Endodermal cell (in vitro differentiated cells): ENCODE results near the gene SLC12A5. TPM values are rescaled to one million over a fixed set of nuclear protein-coding genes. Genes with fewer than 3 reads are reported as not detected.

Experiments
- DNase-seq: peaks from one replicate; pipeline ENCODE4 v3.0.0-alpha.2; 2017
- H3K27ac ChIP-seq: 2 replicates; pipeline ENCODE4 v1.5.1; 2013; ENCODE audit warnings: mild to moderate bottlenecking, low read depth, low read length, moderate library complexity
- H3K27me3 ChIP-seq: 2 replicates; pipeline ENCODE4 v1.6.1; 2013; ENCODE audit warnings: mild to moderate bottlenecking, low read length, moderate library complexity; ENCODE audit not compliant: insufficient read depth, control insufficient read depth, poor library complexity, severe bottlenecking
- H3K36me3 ChIP-seq: 2 replicates; pipeline ENCODE4 v1.7.0; 2013; ENCODE audit warnings: mild to moderate bottlenecking, low read length, moderate library complexity; ENCODE audit not compliant: control insufficient read depth, insufficient read depth
- H3K4me1 ChIP-seq: one replicate; pipeline ENCODE4 v1.7.0; 2013; ENCODE audit warnings: low read length; ENCODE audit not compliant: control insufficient read depth, insufficient read depth
- H3K4me3 ChIP-seq: 2 replicates; pipeline ENCODE4 v1.5.1; 2013; ENCODE audit warnings: mild to moderate bottlenecking, low read length, moderate library complexity
- H3K9ac ChIP-seq: 2 replicates; pipeline ENCODE4 v1.6.1; 2013; ENCODE audit warnings: mild to moderate bottlenecking, low read length, moderate library complexity; ENCODE audit not compliant: poor library complexity, severe bottlenecking; ENCODE audit errors: extremely low read depth
- H3K9me3 ChIP-seq: 2 replicates; pipeline ENCODE4 v1.6.1; 2013; ENCODE audit warnings: mild to moderate bottlenecking, low read length, moderate library complexity; ENCODE audit not compliant: control insufficient read depth
- H3K27ac Mint-ChIP-seq: 2 replicates; pipeline ENCODE4 v1.8.0; 2020; ENCODE audit warnings: mixed read lengths
- H3K27me3 Mint-ChIP-seq: 2 replicates; pipeline ENCODE4 v1.8.0; 2021; ENCODE audit warnings: mild to moderate bottlenecking, mixed read lengths; ENCODE audit not compliant: insufficient read depth
- H3K36me3 Mint-ChIP-seq: 2 replicates; pipeline ENCODE4 v1.8.0; 2020; ENCODE audit warnings: low read depth, mixed read lengths
- H3K4me1 Mint-ChIP-seq: 2 replicates; pipeline ENCODE4 v1.8.0; 2020; ENCODE audit warnings: mixed read lengths
- H3K4me3 Mint-ChIP-seq: 2 replicates; pipeline ENCODE4 v1.8.0; 2020; ENCODE audit warnings: mild to moderate bottlenecking, moderate library complexity, mixed read lengths
- H3K9me3 Mint-ChIP-seq: 2 replicates; pipeline ENCODE4 v1.8.0; 2020; ENCODE audit warnings: mild to moderate bottlenecking, mixed read lengths
- WGBS, 2 experiments: methylation state at CpG; one replicate each; pipeline versions ENCODE4 v1.1.5 to v1.1.7; 2013; ENCODE audit warnings: missing lambda C conversion rate in 2 of 2, mixed read lengths in 1 of 2; ENCODE audit not compliant: insufficient coverage in 1 of 2, insufficient read length in 1 of 2; 5-methylcytosine and 5-hydroxymethylcytosine counted together
- total RNA-seq, 2 donors: library from RNA; stranded (reverse); fragmentation: NEBNext Ultra II Directional in 1 of 2; extraction: Animal tissue kit (Norgen Biotek cat#: 25700) in 1 of 2; gene quantifications; 2 replicates in 1 of 2; 3 replicates in 1 of 2; pipeline ENCODE4 v1.2.1, GENCODE V29; 2021
- TF ChIP-seq, protein P1 (sequence below): fragments of 200-600 bp; sonication (generic); conservative IDR thresholded peaks from 2 replicates; pipeline ENCODE4 v1.5.0; 2021; ENCODE audit warnings: antibody characterized with exemption, mild to moderate bottlenecking

Gene SLC12A5
- total RNA-seq, 2 donors from 2014 or later = 5.7 to 10.2 TPM

DNA sequence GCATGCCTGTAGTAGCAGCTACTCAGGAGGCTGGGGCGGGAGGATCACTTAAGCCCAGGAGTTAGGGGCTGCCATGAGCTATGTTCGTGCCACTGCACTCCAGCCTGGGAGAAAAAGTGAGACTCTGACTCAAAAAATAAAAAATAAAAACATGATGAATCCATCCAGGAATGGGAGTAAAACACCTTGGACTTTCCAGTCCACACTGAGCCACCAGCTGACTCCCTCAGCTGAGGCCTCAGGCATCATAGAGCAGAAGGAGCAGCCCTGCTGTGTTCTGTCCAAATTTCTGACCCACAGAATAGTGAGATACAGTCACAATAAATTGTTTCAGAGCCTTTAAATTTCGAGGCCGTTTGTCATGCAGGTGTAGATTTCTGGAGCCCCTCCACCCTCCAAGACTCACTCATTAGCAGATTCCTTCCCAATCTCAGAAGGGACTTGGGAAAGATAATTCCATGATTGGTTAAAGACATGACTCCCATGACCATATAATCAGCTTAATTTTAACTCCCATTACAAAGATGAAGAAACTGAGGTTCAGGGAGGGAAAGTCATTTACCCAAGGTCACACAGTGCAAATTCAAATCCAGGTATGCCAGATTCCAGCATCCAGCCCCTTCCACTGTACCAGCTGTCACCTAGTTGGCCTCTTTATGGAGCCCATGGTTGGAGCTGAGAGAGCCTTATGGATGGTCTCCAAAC lies 29.3 kb upstream of the SLC12A5 start:
- peaks cover 22% of the 10 kb centered on the region for H3K4me1 Mint-ChIP-seq
- Histone ChIP-seq H3K9me3 (no peaks in the 10 kb centered on the region), H3K27me3 (no peaks in the 10 kb centered on the region), H3K9ac (no peak overlapping the region), H3K27ac (no peak overlapping the region), H3K4me1 (peaks cover 4% of the 10 kb centered on the region), H3K4me3 (no peak overlapping the region), H3K36me3 (no peaks in the 10 kb centered on the region)
- WGBS, 2 experiments = 90 to 97% methylated on average over 4 of the region's 4 CpGs
- no peak for DNase-seq
- no peaks in the 10 kb centered on the region for H3K36me3 Mint-ChIP-seq
- H3K27me3 Mint-ChIP-seq = no peaks in the 10 kb centered on the region
- TF ChIP-seq, protein P1, sequence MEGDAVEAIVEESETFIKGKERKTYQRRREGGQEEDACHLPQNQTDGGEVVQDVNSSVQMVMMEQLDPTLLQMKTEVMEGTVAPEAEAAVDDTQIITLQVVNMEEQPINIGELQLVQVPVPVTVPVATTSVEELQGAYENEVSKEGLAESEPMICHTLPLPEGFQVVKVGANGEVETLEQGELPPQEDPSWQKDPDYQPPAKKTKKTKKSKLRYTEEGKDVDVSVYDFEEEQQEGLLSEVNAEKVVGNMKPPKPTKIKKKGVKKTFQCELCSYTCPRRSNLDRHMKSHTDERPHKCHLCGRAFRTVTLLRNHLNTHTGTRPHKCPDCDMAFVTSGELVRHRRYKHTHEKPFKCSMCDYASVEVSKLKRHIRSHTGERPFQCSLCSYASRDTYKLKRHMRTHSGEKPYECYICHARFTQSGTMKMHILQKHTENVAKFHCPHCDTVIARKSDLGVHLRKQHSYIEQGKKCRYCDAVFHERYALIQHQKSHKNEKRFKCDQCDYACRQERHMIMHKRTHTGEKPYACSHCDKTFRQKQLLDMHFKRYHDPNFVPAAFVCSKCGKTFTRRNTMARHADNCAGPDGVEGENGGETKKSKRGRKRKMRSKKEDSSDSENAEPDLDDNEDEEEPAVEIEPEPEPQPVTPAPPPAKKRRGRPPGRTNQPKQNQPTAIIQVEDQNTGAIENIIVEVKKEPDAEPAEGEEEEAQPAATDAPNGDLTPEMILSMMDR = no peak
- H3K27ac Mint-ChIP-seq = no peak overlapping the region
- H3K9me3 Mint-ChIP-seq = no peaks in the 10 kb centered on the region
- no peak overlapping the region for H3K4me3 Mint-ChIP-seq

DNA sequence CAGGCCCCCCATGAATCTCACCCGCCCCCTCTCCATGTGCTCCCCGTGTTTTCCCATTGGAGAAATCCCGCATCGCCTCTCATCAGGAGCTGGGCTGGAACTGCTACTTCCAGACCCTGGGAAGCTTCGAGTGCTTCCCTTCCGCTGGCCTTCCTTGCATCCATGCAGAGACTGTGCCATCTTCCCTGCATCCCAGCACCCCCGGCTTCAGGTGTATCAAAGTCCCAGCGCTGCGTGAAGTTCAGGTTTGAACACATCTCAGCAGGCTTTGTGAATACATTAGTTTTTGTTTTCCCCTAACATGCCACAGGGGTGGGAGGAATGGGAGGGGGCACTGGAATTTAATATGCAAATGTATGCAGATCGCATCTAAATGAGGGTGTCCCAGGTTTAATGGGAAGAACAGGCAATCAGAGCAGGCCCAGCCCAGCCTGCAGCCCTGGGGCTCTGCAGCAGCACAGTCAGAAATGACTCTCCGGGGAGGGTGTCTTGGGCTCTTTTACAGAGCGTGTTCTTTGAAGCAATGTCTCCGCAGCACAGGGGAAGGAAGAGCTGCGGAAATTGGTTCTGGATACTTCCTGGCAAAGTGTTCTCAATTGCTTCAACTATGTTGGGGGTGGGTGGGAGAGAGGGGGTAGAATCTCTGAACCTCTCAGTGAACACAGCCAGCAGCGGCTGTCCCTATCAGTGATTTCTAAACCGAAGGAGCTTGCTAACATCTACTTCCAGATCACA lies 28.6 kb upstream of the SLC12A5 start:
- no peaks in the 10 kb centered on the region for H3K27me3 ChIP-seq
- no peaks in the 10 kb centered on the region for H3K9me3 ChIP-seq
- Mint-ChIP-seq H3K27me3 (no peaks in the 10 kb centered on the region), H3K27ac (no peak overlapping the region), H3K4me1 (peaks cover 28% of the 10 kb centered on the region), H3K36me3 (no peaks in the 10 kb centered on the region), H3K4me3 (no peak overlapping the region), H3K9me3 (no peaks in the 10 kb centered on the region)
- peaks cover 9% of the 10 kb centered on the region for H3K4me1 ChIP-seq
- no peak overlapping the region for H3K4me3 ChIP-seq
- 78 to 83% methylated on average over 11 to 16 of the region's 16 CpGs for WGBS, 2 experiments
- DNase-seq = peak; percentile 70
- H3K36me3 ChIP-seq = no peaks in the 10 kb centered on the region
- H3K9ac ChIP-seq = no peak overlapping the region
- TF ChIP-seq, protein P1 = no peak
- H3K27ac ChIP-seq = no peak overlapping the region

DNA sequence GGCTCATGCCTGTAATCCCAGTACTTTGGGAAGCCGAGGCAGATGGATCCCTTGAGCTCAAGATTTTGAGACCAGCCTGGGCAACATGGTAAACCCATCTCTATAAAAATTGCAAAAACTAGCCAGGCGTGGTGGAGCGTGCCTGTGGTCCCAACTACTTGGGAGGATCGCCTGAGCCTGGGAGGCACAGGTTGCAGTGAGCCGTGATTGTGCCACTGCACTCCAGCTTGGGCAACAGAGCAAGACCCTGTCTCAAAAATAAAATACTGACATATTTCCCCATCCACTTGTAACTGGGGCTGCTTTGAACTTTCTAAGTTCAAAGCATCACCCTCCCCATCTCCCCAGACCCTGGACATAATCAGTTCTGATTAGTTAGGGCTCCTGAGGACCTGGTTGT lies 27.5 kb upstream of the SLC12A5 start:
- peaks cover 9% of the 10 kb centered on the region for H3K4me1 ChIP-seq
- TF ChIP-seq, protein P1 = no peak
- H3K9me3 ChIP-seq = no peaks in the 10 kb centered on the region
- no peaks in the 10 kb centered on the region for H3K27me3 ChIP-seq
- DNase-seq = no peak
- 93 to 95% methylated on average over 3 to 5 of the region's 5 CpGs for WGBS, 2 experiments
- no peak overlapping the region for H3K4me3 Mint-ChIP-seq
- H3K4me1 Mint-ChIP-seq = peaks cover 29% of the 10 kb centered on the region
- no peaks in the 10 kb centered on the region for H3K9me3 Mint-ChIP-seq
- no peak overlapping the region for H3K9ac ChIP-seq
- no peaks in the 10 kb centered on the region for H3K36me3 ChIP-seq
- no peak overlapping the region for H3K27ac Mint-ChIP-seq
- H3K36me3 Mint-ChIP-seq = no peaks in the 10 kb centered on the region
- no peak overlapping the region for H3K27ac ChIP-seq
- H3K4me3 ChIP-seq = no peak overlapping the region
- no peaks in the 10 kb centered on the region for H3K27me3 Mint-ChIP-seq
